Psoas muscle (tissue), 8 donors: ENCODE measurements around the gene TASP1. TPM values are rescaled to one million over a fixed set of nuclear protein-coding genes. Genes with fewer than 3 reads are reported as not detected.
"Not testable (repeated sequence)": the region's sequence is repeated elsewhere in the genome, so short reads cannot be mapped to it uniquely, and the experiment has no call there.

Source experiments
- ATAC-seq, 4 donors: fragments of 200-7000 bp; cut with Tn5 transposase; one replicate each; pipeline ENCODE4 v1.9.1; 2020; ENCODE audit warnings: moderate library complexity in 3 of 4, mild to moderate bottlenecking in 2 of 4
- DNase-seq, 2 donors: peaks; one replicate each; pipeline ENCODE4 v3.0.0-alpha.2; 2020
- H3K27ac ChIP-seq: fragments of 200-600 bp; one replicate; pipeline ENCODE4 v1.8.0; 2022
- H3K27me3 ChIP-seq, 3 donors: fragments of 200-600 bp in 1 of 3; one replicate each; pipeline versions ENCODE4 v1.6.1 to v1.8.0; 2013 to 2022; ENCODE audit warnings: low read length in 2 of 3, mild to moderate bottlenecking in 2 of 3, moderate library complexity in 1 of 3; ENCODE audit not compliant: insufficient read depth in 3 of 3
- H3K36me3 ChIP-seq, 2 donors: fragments of 200-600 bp in 1 of 2; one replicate each; pipeline versions ENCODE4 v1.6.1 to v1.8.0; 2013 to 2022; ENCODE audit warnings: low read depth in 1 of 2, mild to moderate bottlenecking in 1 of 2, moderate library complexity in 1 of 2; ENCODE audit not compliant: insufficient read depth in 1 of 2
- H3K4me1 ChIP-seq: fragments of 200-600 bp; one replicate; pipeline ENCODE4 v1.8.0; 2022
- H3K4me3 ChIP-seq: fragments of 200-600 bp; one replicate; pipeline ENCODE4 v1.8.0; 2022; ENCODE audit warnings: mild to moderate bottlenecking
- H3K9me3 ChIP-seq: fragments of 200-600 bp; one replicate; pipeline ENCODE4 v1.8.0; 2022
- CTCF ChIP-seq: fragments of 200-600 bp; IDR thresholded peaks from one replicate; pipeline ENCODE4 v1.8.0; 2022; ENCODE audit warnings: antibody characterized with exemption
- WGBS, 3 donors: extraction: QIAGEN DNeasy Blood & Tissue Kit; methylation state at CpG; one replicate each; pipeline versions ENCODE4 v1.1.6 to v1.1.7; 2013; 5-methylcytosine and 5-hydroxymethylcytosine counted together
- intact Hi-C, 2 donors: fragments of 100-400 bp; cut with DNase I; formaldehyde crosslinking; loops; one replicate each; pipeline versions ENCODE4 v1.11.0 to v1.14.2; 2022
- polyA plus RNA-seq, 3 donors: library from polyadenylated mRNA; stranded (reverse); fragments of 200-250 nt; gene quantifications; one replicate each; pipeline ENCODE4 v1.2.3, GENCODE V29; 2013
- total RNA-seq, 4 donors: library from RNA; stranded (reverse); fragmentation: NEBNext Ultra II Directional in 2 of 4; extraction: Animal tissue kit (Norgen Biotek cat#: 25700) in 2 of 4; gene quantifications; one replicate each; pipeline versions ENCODE4 v1.2.1 to v1.2.4, GENCODE V29; 2021 to 2023
- donor health status: healthy with polysubstance abuse.
- donor health status: DM: no; HTN: no; CAD: no; lungs with moderate emphysema.
- donor health status: Bipolar disorder and iron deficiency.
- donor health status: healthy.
- donor health status: DM: yes; HTN: yes; CAD: no.
- donor health status: DM: no; HTN: no; CAD: no.
- donor health status: DM: no; HTN: no; CAD: no.
- donor health status: DM: yes; HTN: yes; CAD: no.

Gene TASP1
- total and polyA plus RNA-seq, 7 donors: 1.8 to 4.8 (median 3.2) TPM

DNA sequence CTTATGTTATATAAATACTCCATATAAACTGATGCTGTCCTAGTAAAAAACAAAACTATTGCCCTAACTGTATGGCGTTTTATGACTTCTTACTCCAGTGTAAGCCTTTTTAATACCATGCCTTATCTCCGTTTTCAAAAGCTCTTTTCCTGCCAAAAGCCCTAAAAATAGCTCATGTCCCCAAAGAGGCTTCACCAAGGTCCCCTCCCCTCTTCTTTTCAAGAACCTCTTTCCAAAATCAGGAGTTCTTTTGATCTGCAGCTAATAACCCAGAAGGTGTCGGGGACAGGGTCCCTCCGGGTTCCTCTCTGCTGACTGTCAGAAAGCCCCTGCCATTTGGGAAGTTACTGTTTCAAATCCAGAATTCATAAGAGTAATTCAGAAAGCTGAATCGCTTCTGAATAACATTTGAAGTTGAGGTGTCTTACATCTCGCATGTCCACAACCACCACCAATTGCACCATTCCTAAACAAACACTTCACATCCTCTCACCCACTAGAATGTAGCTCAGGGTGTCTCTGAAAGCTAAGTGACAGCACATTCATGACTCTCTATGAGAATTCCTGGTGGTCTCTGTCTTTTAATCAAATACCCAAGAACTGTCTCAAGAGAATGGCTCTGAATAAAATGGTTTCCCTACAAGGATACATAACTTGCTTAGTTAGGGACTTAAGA, 13.3 kb downstream of the TASP1 start:
- H3K4me3 ChIP-seq: no peak overlapping the region
- no peak overlapping the region for H3K27ac ChIP-seq
- intact Hi-C loops: no loop called here
- ATAC-seq (no peak), DNase-seq (no peak)
- H3K36me3 ChIP-seq: peaks cover 0 to 14% of the 10 kb centered on the region in 2 donors
- H3K27me3 ChIP-seq: no peaks in the 10 kb centered on the region
- TF ChIP-seq CTCF: no peak
- WGBS, 3 donors: 52 to 73% (median 57%) methylated on average over 6 of the region's 6 CpGs
- H3K4me1 ChIP-seq: peaks cover 5% of the 10 kb centered on the region
- no peaks in the 10 kb centered on the region for H3K9me3 ChIP-seq

DNA sequence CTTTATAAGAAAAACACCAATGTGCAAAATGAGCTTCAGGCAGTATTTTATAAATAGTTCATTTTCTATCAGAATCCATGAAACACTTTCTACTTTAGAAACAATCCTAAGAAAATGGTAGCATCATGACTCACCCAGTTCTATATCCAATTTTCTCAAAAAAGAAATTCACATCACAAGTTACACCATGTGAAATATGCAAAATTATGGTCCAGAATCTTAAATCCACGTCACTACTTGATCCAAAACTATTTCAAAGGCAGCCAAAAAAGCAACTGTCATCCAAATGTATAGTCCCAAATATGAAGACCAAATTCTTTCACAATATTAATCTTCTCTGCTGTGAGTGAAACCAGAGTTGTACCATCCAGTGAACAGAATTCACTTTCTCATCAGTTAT, 19.3 kb downstream of the TASP1 start:
- peaks cover 0 to 18% of the 10 kb centered on the region in 2 donors for H3K36me3 ChIP-seq
- intact Hi-C loops: not testable (repeated sequence)
- WGBS, 3 donors: 79 to 86% (median 85%) methylated on average over 1 of the region's 1 CpG

GRCh38 chr20:13618456-13618855, 20.3 kb downstream of the TASP1 start:
- H3K36me3 ChIP-seq: peaks cover 0 to 18% of the 10 kb centered on the region in 2 donors
- intact Hi-C loops, DNase-seq, ATAC-seq, H3K4me1 ChIP-seq, H3K4me3 ChIP-seq, H3K27me3 ChIP-seq, H3K9me3 ChIP-seq, H3K27ac ChIP-seq: not testable (repeated sequence)
- 33 to 68% (median 40%) methylated on average over 1 of the region's 1 CpG for WGBS, 3 donors

More for the DNA sequence above, 19.3 kb downstream of the TASP1 start:
- DNase-seq, H3K27ac ChIP-seq, ATAC-seq, H3K9me3 ChIP-seq, H3K27me3 ChIP-seq, H3K4me1 ChIP-seq, H3K4me3 ChIP-seq: not testable (repeated sequence)

- not testable (repeated sequence) for H3K27ac ChIP-seq
These were observed 21.1 kb downstream of the TASP1 start for GRCh38 chr20:13617585-13617984.

GRCh38 chr20:13616713-13617112, 22.0 kb downstream of the TASP1 start:
- intact Hi-C loops, ATAC-seq, H3K4me1 ChIP-seq, H3K27me3 ChIP-seq, H3K9me3 ChIP-seq, DNase-seq, H3K4me3 ChIP-seq, H3K27ac ChIP-seq, H3K36me3 ChIP-seq: not testable (repeated sequence)
- WGBS, 3 donors: 91 to 96% (median 96%) methylated on average over 2 of the region's 2 CpGs

More at GRCh38 chr20:13617585-13617984, 21.1 kb downstream of the TASP1 start:
- 82 to 94% (median 91%) methylated on average over 2 of the region's 2 CpGs for WGBS, 3 donors
- ATAC-seq, H3K4me3 ChIP-seq, H3K4me1 ChIP-seq, H3K27me3 ChIP-seq, DNase-seq, H3K9me3 ChIP-seq, intact Hi-C loops: not testable (repeated sequence)
- H3K36me3 ChIP-seq: peaks cover 0 to 18% of the 10 kb centered on the region in 2 donors

- TF ChIP-seq CTCF: no peak
- DNase-seq: no peak
- Histone ChIP-seq H3K9me3 (no peaks in the 10 kb centered on the region), H3K27me3 (no peaks in the 10 kb centered on the region), H3K4me3 (no peak overlapping the region), H3K4me1 (no peaks in the 10 kb centered on the region), H3K36me3 (peaks cover 0 to 7% of the 10 kb centered on the region in 2 donors), H3K27ac (no peak overlapping the region)
- ATAC-seq: no peak
- intact Hi-C loops: no loop called here
These were observed 24.8 kb downstream of the TASP1 start for GRCh38 chr20:13613917-13614316.
